CD4-positive, alpha-beta T cell treated with Interleukin-12 subunit alpha and Interleukin-12 subunit beta, for 1 hour (primary cell): Measurements from ENCODE around the gene PEX14.
A peak's percentile ranks its signal among the peaks of the same experiment; 100 is the strongest.
"Not testable (repeated sequence)": the region's sequence is repeated elsewhere in the genome, so short reads cannot be mapped to it uniquely, and the experiment has no call there.

Experiments
- DNase-seq: peaks from one replicate; pipeline ENCODE4 v3.0.0-alpha.2; 2020

The PEX14 gene, protein sequence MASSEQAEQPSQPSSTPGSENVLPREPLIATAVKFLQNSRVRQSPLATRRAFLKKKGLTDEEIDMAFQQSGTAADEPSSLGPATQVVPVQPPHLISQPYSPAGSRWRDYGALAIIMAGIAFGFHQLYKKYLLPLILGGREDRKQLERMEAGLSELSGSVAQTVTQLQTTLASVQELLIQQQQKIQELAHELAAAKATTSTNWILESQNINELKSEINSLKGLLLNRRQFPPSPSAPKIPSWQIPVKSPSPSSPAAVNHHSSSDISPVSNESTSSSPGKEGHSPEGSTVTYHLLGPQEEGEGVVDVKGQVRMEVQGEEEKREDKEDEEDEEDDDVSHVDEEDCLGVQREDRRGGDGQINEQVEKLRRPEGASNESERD

DNA sequence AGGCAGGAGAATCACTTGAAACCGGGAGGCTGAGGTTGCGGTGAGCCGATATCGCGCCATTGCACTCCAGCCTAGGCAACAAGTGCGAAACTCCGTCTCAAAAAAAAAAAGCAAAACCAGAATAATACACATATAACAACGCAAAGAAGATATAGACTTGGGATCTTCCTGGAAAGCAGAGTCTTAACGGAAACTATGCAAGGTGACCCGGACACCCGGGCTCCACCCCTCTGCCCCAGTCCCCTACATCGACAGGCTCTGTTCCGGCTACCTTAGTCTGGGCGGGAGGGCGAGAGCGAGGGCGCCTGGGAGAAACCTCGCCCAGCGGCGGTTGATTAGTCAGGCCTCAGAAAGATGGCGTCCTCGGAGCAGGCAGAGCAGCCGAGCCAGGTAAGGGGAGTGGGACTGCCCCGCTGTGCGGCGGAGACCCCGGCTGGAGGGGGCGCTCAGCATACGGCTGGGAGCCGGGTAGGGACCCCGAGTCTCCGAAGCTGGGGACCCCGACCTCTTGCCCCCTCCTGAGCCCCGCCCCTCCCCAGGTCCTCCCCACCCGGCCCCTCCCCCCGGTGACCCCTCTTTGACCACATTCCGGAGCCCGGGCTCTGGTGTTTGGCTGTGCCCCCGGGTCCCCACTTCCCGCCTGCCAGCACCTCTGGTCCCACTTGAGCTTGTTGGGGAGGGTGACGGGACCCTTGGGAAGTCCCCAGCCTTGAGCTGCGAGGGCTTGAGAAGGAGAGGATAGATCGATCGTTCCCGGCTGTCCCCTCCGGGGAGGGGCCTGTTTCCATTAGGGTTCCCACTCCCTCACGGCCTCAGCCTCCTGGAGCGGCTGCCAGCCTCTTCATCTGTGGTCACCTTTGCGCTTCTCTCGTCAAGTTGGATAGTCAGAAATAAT lies at the start of gene PEX14:
Gene PEX14 (plus strand): TSS at position 338 of the 895 bp plus-strand sequence. CDS start 17 bp downstream, at position 355.
- DNase-seq = peak; percentile 87

GRCh38 chr1:10425826-10426534 lies 48.8 kb upstream of the PEX14 start:
- not testable (repeated sequence) for DNase-seq

GRCh38 chr1:10426535-10426848 lies 48.3 kb upstream of the PEX14 start:
- DNase-seq = not testable (repeated sequence)

DNA sequence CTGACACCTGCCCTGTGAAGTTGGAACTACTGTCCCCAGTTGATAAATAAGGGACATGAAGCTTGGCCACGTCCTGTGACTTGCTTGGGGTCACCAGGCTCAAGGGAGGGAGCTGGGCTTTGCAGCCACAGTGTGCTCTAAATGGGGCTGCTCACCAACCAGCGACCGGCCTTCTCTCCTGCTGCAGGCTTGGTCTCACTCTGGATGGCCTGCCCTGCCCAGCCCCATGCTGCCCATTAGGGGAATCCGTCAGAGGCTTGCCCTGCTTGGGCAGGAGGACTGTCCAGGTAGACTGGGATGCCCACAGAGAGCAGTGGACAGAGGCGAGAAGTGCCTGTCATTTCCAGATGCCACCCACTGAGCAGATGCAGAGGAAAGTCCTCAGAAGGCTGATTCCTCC lies 45.8 kb upstream of the PEX14 start:
- DNase-seq = no peak

DNA sequence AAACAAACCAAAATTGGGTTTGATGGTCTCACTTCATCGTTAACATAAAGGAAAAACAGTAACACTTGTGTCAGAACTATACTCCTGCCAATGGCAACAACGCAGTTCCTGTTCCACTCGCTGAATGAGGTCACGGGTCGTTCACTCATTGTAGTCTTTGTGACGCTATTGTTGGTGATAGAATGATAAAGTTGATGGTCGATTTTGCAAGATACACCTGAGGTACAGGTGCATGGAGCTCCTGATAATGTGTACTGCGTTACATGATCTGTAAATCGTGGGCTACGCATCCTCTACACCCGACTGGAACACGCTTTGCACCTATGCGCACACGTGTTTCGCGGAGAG lies 44.9 kb upstream of the PEX14 start:
- peak; percentile 30 for DNase-seq

- DNase-seq = peak; percentile 91
Observed at GRCh38 chr1:10430216-10431069, 44.3 kb upstream of the PEX14 start, which contains the start of gene CENPS. Gene CENPS, plus strand, starts transcription at chr1:10430433. Its CDS starts 85 bp downstream, at chr1:10430518.

DNA sequence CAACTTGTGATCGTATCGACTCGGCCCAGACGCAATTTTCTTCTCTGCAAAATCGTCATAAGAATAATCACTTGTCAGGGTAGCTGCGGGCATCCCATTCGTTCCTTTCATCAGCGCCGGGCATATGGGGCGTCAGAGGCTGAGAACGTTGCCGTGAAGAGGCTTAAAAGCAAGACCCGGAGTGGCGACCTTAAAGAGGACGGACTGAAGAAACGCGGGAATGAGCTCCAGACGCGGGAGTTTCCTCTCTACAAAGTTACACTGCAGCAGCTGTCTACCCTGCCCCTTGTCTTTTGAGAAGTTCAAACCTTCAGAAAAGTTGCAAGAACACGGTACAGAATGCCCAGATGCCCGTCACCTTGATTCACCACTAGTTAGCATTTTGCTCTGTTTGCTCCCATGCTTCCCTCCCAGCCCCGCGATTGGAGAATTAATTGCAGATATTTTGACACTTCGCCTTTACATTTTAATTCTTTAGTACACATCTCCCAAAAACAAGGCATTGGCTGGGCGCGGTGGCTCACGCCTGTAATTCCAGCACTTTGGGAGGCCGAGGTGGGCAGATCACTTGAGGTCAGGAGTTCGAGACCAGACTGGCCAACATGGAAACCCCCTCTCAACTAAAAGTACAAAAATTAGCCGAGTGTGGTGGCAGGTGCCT lies 43.5 kb upstream of the PEX14 start:
- DNase-seq = no peak

- DNase-seq = no peak
Observed at GRCh38 chr1:10432910-10433700, 41.6 kb upstream of the PEX14 start.

GRCh38 chr1:10433790-10434189 lies 41.0 kb upstream of the PEX14 start:
- no peak for DNase-seq

GRCh38 chr1:10434590-10434989 lies 40.2 kb upstream of the PEX14 start:
- no peak for DNase-seq

- DNase-seq = no peak
Observed at GRCh38 chr1:10437052-10437451, 37.7 kb upstream of the PEX14 start.

DNA sequence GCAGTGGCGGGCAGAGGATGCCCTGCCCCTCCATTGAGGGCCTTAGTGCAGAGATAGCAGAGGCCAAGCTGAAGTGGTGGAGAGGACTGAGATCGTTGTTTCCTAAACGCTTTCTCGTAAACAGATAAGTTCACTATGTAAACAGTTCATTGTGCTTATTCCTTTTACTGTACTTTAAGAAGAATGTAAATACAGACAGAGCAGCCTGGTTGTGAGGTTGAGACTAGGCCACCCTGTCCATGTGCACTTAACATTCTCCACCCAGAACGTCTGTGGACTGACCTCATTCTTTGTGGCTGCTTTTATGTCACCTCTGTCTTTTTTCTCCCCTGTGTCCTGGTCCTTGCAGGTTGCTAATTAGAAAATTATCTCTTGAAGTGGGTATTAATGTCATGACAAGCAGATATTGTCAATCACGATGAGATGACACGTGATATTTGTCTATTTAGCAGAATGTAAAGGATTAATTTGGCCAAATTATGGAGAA lies 36.0 kb upstream of the PEX14 start:
- no peak for DNase-seq

DNA sequence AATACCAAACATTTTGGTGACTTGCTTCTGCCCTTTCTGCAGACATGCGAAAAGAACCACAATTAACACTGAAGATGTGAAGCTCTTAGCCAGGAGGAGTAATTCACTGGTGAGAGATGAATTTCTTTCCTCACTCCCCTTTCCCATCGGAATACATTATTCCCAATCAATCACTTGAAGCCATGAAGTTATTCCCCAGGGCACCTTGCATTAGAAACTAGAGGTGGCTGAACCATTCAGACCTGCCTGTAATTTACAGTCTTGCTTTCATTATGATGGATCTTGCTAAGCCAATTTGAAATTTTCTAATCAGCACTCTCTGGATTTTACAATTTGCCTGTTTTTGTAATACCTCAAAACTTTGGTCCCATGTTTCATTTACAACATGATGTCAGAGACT lies 34.4 kb upstream of the PEX14 start:
- DNase-seq = no peak

DNA sequence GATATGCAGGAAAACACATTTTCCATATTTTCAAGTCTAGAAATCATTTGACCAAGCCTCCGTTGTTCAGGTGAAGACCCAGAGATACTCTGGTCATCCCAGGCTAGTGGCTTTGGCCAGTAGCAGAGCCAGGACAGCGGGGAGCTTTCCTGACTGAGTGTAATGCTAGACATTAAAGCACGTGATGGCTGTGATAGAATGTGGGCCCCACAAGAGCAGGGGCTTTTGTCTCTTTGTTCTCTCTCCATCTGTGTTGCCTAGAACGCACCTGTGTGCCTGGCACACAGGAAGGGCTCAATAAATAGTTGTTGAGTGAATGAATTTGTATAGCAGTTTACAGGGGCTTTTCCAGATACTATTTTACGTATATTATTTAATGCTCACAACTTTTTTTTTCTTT lies 34.0 kb upstream of the PEX14 start:
- no peak for DNase-seq

- no peak for DNase-seq
Observed at GRCh38 chr1:10444248-10444647, 30.5 kb upstream of the PEX14 start.

DNA sequence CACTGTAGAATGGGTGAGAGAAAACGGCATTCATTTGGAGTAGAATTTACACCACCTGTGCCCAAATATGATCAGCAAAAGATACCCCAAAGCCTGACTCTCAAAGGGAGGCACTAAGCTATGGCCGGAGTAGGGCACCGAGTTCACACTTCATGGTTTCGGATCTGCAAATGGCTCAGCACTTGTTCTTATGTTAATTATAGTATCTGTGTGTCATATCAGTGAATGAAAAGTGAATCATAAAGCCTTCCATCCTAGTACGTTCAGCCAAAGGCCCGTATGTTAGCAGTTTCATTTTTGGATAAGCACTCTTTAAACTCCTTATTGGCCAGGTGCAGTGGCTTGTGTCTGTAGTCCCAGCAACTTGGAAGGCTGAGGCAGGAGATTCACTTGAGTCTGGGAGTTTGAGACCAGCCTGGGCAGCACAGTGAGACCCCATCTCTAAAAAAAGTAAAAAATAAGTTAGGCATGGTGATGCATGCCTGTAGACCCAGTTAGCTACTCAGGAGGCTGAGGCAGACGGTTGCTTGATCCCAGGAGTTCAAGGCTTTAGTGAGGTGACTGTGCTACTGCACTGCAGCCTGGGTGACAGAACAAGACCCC lies 29.9 kb upstream of the PEX14 start:
- no peak for DNase-seq

GRCh38 chr1:10446790-10447422 lies 27.8 kb upstream of the PEX14 start:
- DNase-seq = no peak

GRCh38 chr1:10449751-10450150 lies 25.0 kb upstream of the PEX14 start, which contains the start of gene CORT:
Gene CORT, plus strand, starts transcription at chr1:10450031. Its CDS starts 193 bp downstream, at chr1:10450224.
- DNase-seq = no peak

DNA sequence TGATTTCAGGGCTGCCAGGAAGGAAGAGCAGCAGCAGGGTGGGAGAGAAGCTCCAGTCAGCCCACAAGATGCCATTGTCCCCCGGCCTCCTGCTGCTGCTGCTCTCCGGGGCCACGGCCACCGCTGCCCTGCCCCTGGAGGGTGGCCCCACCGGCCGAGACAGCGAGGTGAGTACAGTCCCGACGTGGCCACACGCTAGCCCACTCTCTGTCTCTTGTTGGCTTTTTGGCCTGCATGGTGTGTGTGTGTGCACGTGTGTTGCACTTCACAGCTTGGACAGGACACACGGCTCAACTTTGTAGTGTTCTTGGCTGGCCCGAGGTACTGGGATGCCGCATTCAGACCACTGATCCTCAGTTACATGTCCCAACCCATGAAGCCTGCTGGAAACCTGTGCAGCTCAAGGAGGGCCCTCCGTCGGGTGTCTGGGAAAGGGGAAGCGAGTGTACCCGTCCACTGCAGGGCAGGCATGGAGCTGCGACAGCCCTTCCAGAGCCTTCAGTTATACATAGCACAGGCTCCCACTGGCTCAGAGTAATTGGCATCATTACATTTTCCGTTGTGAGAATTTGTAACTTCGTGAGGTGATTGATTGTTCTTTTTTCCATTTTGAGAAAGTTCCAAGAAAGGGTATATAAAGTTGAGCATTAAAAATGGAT lies 24.5 kb upstream of the PEX14 start:
- no peak for DNase-seq
